Measurements from ENCODE around the gene CHRNA1.

DNA sequence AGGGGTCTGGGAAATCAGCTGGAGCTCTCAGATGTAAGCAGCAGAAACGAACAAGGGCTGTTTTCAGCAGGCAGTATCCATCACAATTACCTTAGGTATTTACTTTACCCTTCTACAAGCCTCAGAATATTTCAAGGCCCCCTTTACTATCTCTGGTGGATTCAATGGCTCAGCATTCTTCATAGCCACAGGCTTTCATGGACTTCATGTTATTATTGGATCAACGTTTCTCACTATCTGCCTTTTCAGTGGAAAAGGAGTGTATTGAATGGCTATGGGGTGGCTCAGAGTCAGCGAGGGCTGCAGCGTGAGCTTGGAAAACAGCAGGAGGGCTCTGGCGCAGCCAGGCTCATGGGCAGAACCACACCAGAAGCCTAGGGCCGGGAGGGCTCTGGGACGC lies 16.6 kb upstream of the CHRNA1 start:
- TF ChIP-seq, protein P1, sequence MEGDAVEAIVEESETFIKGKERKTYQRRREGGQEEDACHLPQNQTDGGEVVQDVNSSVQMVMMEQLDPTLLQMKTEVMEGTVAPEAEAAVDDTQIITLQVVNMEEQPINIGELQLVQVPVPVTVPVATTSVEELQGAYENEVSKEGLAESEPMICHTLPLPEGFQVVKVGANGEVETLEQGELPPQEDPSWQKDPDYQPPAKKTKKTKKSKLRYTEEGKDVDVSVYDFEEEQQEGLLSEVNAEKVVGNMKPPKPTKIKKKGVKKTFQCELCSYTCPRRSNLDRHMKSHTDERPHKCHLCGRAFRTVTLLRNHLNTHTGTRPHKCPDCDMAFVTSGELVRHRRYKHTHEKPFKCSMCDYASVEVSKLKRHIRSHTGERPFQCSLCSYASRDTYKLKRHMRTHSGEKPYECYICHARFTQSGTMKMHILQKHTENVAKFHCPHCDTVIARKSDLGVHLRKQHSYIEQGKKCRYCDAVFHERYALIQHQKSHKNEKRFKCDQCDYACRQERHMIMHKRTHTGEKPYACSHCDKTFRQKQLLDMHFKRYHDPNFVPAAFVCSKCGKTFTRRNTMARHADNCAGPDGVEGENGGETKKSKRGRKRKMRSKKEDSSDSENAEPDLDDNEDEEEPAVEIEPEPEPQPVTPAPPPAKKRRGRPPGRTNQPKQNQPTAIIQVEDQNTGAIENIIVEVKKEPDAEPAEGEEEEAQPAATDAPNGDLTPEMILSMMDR (IDR thresholded peaks at IDR 0.05; ENCODE audit: low read depth, low read length): no peak
- no peak for TF ChIP-seq EZH2phosphoT487 (IDR thresholded peaks at IDR 0.05; ENCODE audit: low read depth)

Data from OCI-LY3 (cell line).